Measurements from ENCODE around the gene MCM5.
"Not testable (repeated sequence)": the region's sequence is repeated elsewhere in the genome, so short reads cannot be mapped to it uniquely, and the experiment has no call there.

Gene MCM5

GRCh38 chr22:35378621-35379020 lies 21.3 kb upstream of the MCM5 start:
- DNase-seq (ENCODE audit: low read depth in 4 of 4, low spot score in 1 of 4) = no peak

DNA sequence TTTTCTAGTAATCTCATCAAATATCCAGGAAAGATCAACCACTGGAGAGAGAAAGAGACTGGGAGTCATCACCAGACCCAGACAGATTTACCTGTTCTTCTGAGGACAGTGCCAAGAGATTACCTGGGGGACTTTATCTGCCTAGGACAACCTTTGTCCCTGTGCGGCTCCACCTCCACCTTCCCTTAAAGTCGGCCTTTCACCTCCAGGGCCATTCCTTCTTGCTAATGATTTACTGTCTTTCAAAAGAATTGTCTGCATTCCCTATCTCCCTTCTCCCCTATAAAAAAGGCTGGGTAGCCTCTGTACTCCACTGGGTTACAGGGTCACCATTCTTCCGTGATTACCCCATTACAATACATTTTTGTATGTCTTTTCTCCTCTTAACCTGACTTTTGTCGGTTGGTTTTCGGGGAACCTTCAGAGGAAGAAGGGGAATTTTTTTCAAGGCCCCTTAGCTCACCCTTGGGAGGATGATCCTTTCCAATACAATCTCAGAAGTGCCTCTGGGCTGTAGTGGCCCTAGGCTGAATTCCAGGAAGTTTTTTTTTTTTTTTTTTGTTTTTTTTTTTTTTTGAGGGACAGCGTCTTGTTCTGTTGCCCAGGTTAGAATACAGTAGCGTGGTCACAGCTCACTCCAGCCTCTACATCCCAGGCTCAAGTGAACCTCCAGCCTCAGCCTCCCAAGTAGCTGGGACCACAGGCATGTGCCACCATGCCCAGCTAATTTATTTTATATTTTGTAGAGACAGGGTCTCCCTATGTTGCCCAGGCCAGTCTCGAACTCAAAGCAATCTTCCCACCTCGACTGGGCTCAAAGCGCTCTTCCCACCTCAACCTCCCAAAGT lies 20.6 kb upstream of the MCM5 start:
- no peak for DNase-seq (ENCODE audit: low read depth in 4 of 4, low spot score in 1 of 4)

DNA sequence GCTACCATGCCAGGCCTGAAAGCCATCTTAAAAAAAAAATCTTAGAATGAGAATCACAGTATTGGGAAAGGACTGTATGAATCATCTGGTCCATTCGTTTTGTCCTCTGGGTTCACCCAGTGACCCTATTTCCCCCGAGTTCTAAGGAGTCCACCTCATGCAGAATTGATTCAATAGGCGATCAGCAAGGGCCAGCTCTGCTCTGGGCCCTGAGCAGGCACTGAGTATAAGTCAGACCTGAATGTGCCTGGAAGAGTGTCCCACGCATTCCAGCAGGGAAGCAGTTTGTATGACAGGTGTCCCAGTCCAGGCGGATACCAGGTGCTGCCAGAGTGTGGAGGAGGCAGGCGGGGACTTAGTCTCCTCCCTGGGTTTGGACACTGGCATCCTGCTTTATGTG lies 19.9 kb upstream of the MCM5 start:
- DNase-seq (ENCODE audit: low read depth in 4 of 4, low spot score in 1 of 4) = no peak

DNA sequence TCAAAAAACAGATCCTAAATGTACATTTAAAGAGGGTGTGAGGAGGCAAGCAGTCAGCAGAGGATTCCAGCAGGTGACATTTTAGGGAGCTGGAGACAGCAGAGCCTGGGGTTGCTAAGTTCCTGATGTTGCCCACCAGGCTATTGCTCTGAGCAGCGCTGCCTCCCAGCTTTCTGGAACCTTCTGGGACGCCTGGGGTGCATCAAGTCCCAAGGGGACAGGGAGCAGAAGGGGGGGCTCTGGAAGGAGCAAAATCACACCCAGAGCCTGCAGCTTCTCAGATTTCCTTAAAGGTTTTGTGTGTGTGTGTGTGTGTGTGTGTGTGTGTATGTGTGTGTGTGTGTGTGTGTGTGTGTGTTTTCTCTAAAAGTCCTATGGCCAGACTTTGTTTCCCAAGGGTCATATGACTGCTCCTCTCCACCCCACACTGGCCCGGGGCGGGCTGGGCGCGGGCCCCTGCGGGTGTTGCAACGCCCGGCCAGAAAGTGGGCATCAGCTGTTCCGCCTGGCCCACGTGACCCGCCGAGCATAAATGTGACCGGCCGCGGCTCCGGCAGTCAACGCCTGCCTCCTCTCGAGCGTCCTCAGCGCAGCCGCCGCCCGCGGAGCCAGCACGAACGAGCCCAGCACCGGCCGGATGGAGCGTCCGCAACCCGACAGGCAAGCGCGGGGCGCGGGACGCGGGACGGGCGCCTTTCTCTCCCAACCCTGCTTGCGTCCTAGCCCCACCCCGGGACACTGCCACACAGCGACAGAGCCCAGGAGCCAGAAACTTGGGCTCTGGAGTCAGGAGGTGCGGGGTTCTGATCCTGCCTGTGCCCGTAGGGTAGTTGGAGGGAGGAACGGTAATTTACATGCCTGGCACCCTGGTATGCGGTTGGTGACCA lies 19.2 kb upstream of the MCM5 start, which contains the start of gene HMOX1:
Gene HMOX1, plus strand, starts transcription at position 560 of the 887 bp plus-strand sequence. Its CDS starts 78 bp downstream, at position 638.
- DNase-seq (ENCODE audit: low read depth in 4 of 4, low spot score in 1 of 4) = peak in 1 of 4 experiments; percentile 42

- DNase-seq (ENCODE audit: low read depth in 4 of 4, low spot score in 1 of 4) = no peak
Measured at GRCh38 chr22:35381424-35382009, 18.4 kb upstream of the MCM5 start.

- no peak for DNase-seq (ENCODE audit: low read depth in 4 of 4, low spot score in 1 of 4)
Measured at GRCh38 chr22:35383679-35384071, 16.3 kb upstream of the MCM5 start.

DNA sequence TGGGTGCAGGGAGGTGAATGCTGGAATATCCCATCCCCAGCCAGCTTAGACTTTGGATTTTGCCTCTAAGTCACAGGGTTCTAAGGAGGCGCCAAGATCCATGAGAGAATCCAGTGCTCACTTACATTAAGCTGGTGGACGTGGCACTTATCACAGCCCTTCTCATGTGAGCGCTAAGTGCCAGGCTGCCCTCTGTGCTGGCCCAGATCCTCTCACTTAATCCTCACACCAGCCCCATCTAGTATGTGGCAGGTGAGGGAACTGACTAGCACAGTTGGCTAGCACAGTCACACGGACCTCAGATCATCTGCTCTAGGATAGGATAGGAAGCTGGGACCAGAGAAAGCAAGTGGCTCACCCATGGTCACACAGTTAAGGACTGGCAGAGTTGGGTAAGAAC lies 15.4 kb upstream of the MCM5 start:
- no peak for DNase-seq (ENCODE audit: low read depth in 4 of 4, low spot score in 1 of 4)

DNA sequence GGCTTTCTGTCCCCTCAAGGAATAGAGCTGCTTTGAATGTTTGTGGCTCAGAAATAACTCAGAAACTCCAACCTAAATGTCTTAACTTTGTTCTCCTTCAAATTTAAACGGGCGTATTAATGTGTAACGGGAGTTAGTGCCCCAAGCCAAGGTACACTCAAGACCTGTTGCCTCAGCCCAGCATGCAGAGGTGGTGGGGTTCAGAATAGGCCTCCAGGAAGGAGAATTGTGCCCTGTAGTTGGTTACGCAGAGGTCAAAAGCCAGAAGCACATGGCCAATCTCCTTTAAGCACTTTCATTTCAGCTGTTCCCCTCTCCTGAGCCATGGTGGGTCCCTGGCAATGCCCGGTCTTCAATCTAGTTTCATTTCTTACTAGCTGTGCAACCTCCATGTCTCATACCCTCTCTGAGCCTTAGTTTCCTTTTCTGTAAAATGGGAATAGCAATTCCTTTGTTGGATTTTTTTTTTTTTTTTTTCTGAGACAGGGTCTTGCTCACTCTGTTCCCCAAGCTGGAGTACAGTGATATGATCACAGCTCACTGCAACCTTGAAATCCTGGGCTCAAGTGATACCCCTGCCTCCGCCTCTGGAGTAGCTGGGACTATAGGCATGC lies 14.9 kb upstream of the MCM5 start:
- no peak for DNase-seq (ENCODE audit: low read depth in 4 of 4, low spot score in 1 of 4)

GRCh38 chr22:35386670-35387288 lies 13.2 kb upstream of the MCM5 start:
- DNase-seq (ENCODE audit: low read depth in 4 of 4, low spot score in 1 of 4) = no peak

- DNase-seq (ENCODE audit: low read depth in 4 of 4, low spot score in 1 of 4) = no peak
Measured at GRCh38 chr22:35390933-35391332, 9.0 kb upstream of the MCM5 start.

- DNase-seq (ENCODE audit: low read depth in 4 of 4, low spot score in 1 of 4) = no peak
Measured at GRCh38 chr22:35392357-35392756, 7.6 kb upstream of the MCM5 start.

- no peak for DNase-seq (ENCODE audit: low read depth in 4 of 4, low spot score in 1 of 4)
Measured at GRCh38 chr22:35393116-35394010, 6.6 kb upstream of the MCM5 start.

GRCh38 chr22:35394011-35394312 lies 6.0 kb upstream of the MCM5 start:
- no peak for DNase-seq (ENCODE audit: low read depth in 4 of 4, low spot score in 1 of 4)

DNA sequence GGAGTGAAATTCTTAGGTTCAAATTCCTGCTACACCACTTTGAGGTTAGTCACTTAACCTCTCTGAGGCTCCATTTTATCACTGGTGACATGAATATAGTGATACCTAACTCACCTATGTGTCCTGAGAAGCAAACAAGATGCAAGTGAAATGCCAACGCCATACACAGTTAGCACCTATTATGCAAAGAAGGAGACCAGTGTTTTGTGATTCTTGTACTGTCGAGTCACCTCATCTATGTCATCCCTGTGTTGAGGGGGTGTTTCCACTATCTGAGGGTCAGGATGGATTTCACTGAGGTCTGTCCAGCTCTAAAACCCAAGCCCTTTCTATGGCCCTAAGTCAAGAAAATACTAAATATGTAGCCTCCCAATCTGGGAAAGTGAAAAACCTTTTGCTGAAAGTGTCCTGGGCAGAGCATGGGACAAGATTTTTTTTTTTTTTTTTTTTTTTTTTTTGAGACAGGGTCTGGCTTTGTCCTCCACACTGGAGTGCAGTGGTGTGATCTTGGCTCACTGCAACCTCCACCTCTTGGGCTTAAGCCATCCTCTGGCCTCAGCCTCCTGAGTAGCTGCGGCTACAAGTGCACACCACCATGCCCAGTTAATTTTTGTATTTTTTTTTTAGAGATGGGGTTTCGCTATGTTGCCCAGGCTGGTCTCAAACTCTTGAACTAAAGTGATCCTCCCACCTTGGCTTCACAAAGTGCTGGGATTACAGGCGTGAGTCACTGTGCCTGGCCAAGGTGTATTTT lies 5.0 kb upstream of the MCM5 start:
- DNase-seq (ENCODE audit: low read depth in 4 of 4, low spot score in 1 of 4) = no peak

GRCh38 chr22:35396622-35397021 lies 3.3 kb upstream of the MCM5 start:
- DNase-seq (ENCODE audit: low read depth in 4 of 4, low spot score in 1 of 4) = not testable (repeated sequence)

DNA sequence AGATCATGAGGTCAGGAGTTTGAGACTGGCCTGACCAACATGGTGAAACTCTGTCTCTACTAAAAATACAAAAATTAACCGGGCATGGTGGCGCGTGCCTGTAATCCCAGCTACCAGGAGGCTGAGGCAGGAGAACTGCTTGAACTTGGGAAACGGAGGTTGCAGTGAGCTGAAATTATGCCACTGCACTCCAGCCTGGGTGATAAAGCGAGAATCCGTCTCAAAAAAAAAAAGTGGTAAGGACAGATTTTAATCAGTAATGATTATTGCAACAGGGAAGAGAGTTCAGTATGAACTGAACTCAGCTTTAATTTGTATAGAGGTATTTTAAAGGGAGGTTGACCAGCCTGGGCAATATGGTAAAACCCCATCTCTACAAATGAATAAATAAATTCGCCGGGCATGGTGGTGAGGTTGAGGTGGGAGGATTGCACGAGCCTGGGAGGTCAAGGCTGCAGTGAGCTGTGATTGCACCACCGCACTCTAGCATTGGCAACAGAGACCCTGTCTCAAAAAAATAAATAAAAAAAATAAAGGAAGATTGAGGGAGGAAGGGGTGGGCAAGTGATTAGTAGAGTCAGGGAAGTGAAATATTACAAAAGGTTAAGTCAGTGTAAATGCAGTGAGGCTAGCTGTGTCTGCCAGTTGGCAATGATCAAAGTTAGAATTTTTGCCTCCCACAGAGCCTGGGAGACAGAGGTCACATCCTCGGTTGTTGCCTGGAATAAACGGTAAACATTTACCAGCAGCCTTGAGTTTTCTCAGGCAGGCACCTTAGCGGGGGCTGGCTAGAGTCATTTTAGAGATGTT lies 2.6 kb upstream of the MCM5 start:
- DNase-seq (ENCODE audit: low read depth in 4 of 4, low spot score in 1 of 4) = no peak

GRCh38 chr22:35398591-35398973 lies 1.4 kb upstream of the MCM5 start:
- DNase-seq (ENCODE audit: low read depth in 4 of 4, low spot score in 1 of 4) = no peak

DNA sequence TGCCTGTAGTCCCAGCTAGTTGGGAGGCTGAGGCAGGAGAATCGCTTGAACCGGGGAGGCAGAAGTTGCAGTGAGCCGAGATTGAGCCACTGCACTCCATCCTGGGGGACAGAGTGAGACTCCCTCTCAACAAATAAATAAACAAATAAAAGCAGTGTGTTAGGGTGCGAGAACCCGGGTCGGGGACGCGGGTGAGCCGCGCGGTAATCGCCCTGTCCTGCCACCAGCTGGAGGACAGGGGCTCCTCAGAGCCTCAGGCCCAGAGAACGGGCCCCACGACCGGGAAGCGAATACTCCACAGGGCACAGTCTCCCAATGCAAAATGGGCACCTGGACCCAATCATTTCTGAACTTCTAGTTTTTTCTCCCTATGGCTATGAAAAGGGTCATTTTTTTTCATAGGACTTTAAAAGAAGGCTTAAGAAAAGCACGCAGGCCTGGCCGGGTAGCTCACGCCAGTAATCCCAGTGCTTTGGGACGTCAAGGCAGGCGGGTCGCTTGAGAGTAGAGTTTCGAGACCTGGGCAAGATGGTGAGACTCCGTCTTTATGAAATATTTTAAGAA lies 744 bp upstream of the MCM5 start:
- no peak for DNase-seq (ENCODE audit: low read depth in 4 of 4, low spot score in 1 of 4)

Data from stimulated activated CD4-positive, alpha-beta T cell treated with anti-CD3 and anti-CD28 coated beads, Interleukin-1b, Interleukin-23, amount 100 ng/mL, for 24 hours (primary cell).